ENCODE results near the gene ITGA5.

DNA sequence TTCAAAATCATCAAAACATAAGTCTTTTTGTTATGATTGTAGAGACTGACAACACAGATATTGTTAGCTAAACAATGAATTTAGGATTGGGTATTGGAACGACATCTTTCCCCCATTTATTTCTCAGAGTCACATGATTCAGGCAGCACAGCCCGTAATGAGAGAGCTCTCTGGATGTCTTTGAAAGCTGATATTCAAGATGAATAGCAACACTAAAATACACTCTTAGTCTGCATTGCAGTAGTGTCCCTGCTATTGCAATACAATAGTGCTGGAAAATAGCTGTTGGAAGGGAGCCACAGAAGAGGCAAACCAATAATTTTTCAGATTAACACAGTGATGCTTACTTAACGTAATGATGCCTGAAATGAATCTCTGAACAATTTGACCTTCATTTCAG is 44.4 kb upstream of the ITGA5 start:
- TF ChIP-seq EZH2 (IDR thresholded peaks at IDR 0.05; ENCODE audit: insufficient read depth, poor library complexity, severe bottlenecking) (no peak), EZH2phosphoT487 (IDR thresholded peaks at IDR 0.05; ENCODE audit: insufficient read depth, low read depth) (no peak)
